Neural cell (in vitro differentiated cells): ENCODE data around the gene LRP1. TPM values are rescaled to one million over a fixed set of nuclear protein-coding genes. Genes with fewer than 3 reads are reported as not detected.

ENCODE experiments used
- H2AFZ ChIP-seq: fragments of 200-600, 300-800 bp; sonication (generic), shearing (Covaris generic); 2 replicates; pipeline ENCODE4 v1.6.0; 2014; ENCODE audit warnings: low read depth, mild to moderate bottlenecking, antibody characterized with exemption, low read length, moderate library complexity
- H3F3A ChIP-seq: fragments of 200-600 bp; shearing (Covaris generic); 2 replicates; pipeline ENCODE4 v1.6.1; 2016; ENCODE audit warnings: mild to moderate bottlenecking, moderate library complexity, mixed read lengths, antibody characterized with exemption, low read length; ENCODE audit not compliant: insufficient read depth, poor library complexity, severe bottlenecking
- H3K27ac ChIP-seq: fragments of 200-600, 300-800 bp; sonication (generic), shearing (Covaris generic); 2 replicates; pipeline ENCODE4 v1.5.1; 2014; ENCODE audit warnings: mild to moderate bottlenecking, low read length, moderate library complexity
- H3K27me3 ChIP-seq: fragments of 300-800, 200-600 bp; sonication (generic), shearing (Covaris generic); 2 replicates; pipeline ENCODE4 v1.6.0; 2014; ENCODE audit warnings: mild to moderate bottlenecking, low read depth, low read length, moderate library complexity; ENCODE audit not compliant: insufficient read depth
- H3K36me3 ChIP-seq: fragments of 300-800, 200-600 bp; sonication (generic), shearing (Covaris generic); 2 replicates; pipeline ENCODE4 v1.5.1; 2014; ENCODE audit warnings: mild to moderate bottlenecking, antibody characterized with exemption, low read length, moderate library complexity; ENCODE audit not compliant: insufficient read depth
- H3K4me2 ChIP-seq: fragments of 300-800, 200-600 bp; sonication (generic), shearing (Covaris generic); 2 replicates; pipeline ENCODE4 v1.6.0; 2014; ENCODE audit warnings: mild to moderate bottlenecking, low read length
- H3K4me3 ChIP-seq: fragments of 300-800, 200-600 bp; sonication (generic), shearing (Covaris generic); 2 replicates; pipeline ENCODE4 v1.5.1; 2014; ENCODE audit warnings: mild to moderate bottlenecking, low read length, moderate library complexity
- H3K79me2 ChIP-seq: fragments of 200-600 bp; shearing (Covaris generic); replicated peaks from 2 replicates; pipeline ENCODE4 v1.6.0; 2014; ENCODE audit warnings: mild to moderate bottlenecking, low read length, moderate library complexity; ENCODE audit not compliant: insufficient read depth
- H3K9ac ChIP-seq: fragments of 300-800, 200-600 bp; sonication (generic), shearing (Covaris generic); 2 replicates; pipeline ENCODE4 v1.6.1; 2016; ENCODE audit warnings: mild to moderate bottlenecking, low read length, mixed read lengths
- H3K9me2 ChIP-seq: fragments of 200-600 bp; shearing (Covaris generic); 2 replicates; pipeline ENCODE4 v1.6.1; 2016; ENCODE audit warnings: mild to moderate bottlenecking, low read length, mixed read lengths; ENCODE audit not compliant: insufficient read depth
- H3K9me3 ChIP-seq: fragments of 200-600, 300-800 bp; sonication (generic), shearing (Covaris generic); 2 replicates; pipeline ENCODE4 v1.6.1; 2016; ENCODE audit warnings: mild to moderate bottlenecking, mixed run types, low read length, moderate library complexity, mixed read lengths
- H4K20me1 ChIP-seq: fragments of 200-600 bp; shearing (Covaris generic); 2 replicates; pipeline ENCODE4 v1.6.1; 2016; ENCODE audit warnings: mild to moderate bottlenecking, mixed run types; ENCODE audit not compliant: insufficient read depth
- EP300 ChIP-seq: fragments of 450-650 bp; conservative IDR thresholded peaks from 2 replicates; pipeline ENCODE4 v1.6.1; 2014; ENCODE audit warnings: antibody characterized with exemption, mild to moderate bottlenecking, moderate library complexity; ENCODE audit not compliant: poor library complexity, severe bottlenecking
- EZH2 ChIP-seq: fragments of 200-600, 300-800 bp; shearing (Covaris generic), sonication (generic); IDR thresholded peaks from 2 replicates; pipeline ENCODE4 v1.6.1; 2014; ENCODE audit warnings: antibody characterized with exemption, low read length, borderline replicate concordance, mild to moderate bottlenecking; ENCODE audit not compliant: insufficient read depth, poor library complexity, severe bottlenecking
- MXI1 ChIP-seq: fragments of 450-650 bp; conservative IDR thresholded peaks from 2 replicates; pipeline ENCODE4 v1.6.1; 2014; ENCODE audit warnings: antibody characterized with exemption, mild to moderate bottlenecking; ENCODE audit not compliant: poor library complexity, severe bottlenecking
- POLR2AphosphoS5 ChIP-seq: IDR thresholded peaks from 2 replicates; pipeline ENCODE4 v1.6.1; 2012
- RAD21 ChIP-seq: fragments of 450-650 bp; conservative IDR thresholded peaks from 2 replicates; pipeline ENCODE4 v1.6.1; 2014; ENCODE audit warnings: antibody characterized with exemption, mild to moderate bottlenecking, moderate library complexity
- SMC3 ChIP-seq: fragments of 450-650 bp; conservative IDR thresholded peaks from 2 replicates; pipeline ENCODE4 v1.6.1; 2014; ENCODE audit warnings: antibody characterized with exemption, mild to moderate bottlenecking, moderate library complexity; ENCODE audit not compliant: poor library complexity
- TAF1 ChIP-seq: IDR thresholded peaks from 2 replicates; pipeline ENCODE4 v1.6.1; 2012; ENCODE audit warnings: low read depth
- polyA plus RNA-seq: library from polyadenylated mRNA; depleted of rRNA; stranded (reverse); fragments of >200 nt; gene quantifications from 2 replicates; pipeline ENCODE4 v1.2.3, GENCODE V29; 2014
- TF ChIP-seq, protein P1 (sequence below): fragments of 450-650 bp; IDR thresholded peaks from 2 replicates; pipeline ENCODE4 v1.5.1; 2014; ENCODE audit warnings: antibody characterized with exemption, mild to moderate bottlenecking, moderate library complexity; ENCODE audit not compliant: poor library complexity, severe bottlenecking
- TF ChIP-seq, protein P2 (sequence below): IDR thresholded peaks from 2 replicates; pipeline ENCODE4 v1.6.1; 2012; ENCODE audit warnings: borderline replicate concordance

The LRP1 gene
- polyA plus RNA-seq, 1 donor from 2014 or later: 18.2 TPM

DNA sequence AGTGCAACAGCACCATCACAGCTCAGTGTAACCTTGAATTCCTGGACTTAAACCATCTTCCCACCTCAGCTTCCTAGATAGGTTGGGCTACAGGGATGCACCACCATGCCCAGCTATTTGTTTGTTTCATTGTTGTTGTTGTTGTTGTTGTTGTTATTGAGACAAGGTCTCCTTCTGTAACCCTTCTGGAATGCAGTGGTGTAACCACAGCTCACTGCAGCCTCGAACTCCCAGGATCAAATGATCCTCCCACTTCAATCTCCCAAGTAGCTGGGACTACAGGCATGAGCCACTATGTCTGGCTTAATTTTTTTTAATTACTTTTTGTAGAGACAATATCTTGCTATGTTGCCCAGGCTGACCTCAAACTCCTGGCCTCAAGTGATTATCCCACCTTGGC is 48.5 kb upstream of the LRP1 start:
- H3K27me3 ChIP-seq: no peaks in the 10 kb centered on the region
- H2AFZ ChIP-seq: no peak overlapping the region
- H3F3A ChIP-seq: no peaks in the 10 kb centered on the region
- H3K36me3 ChIP-seq: no peaks in the 10 kb centered on the region
- no peaks in the 10 kb centered on the region for H3K9me2 ChIP-seq
- H3K9me3 ChIP-seq: no peaks in the 10 kb centered on the region
- H3K4me3 ChIP-seq: no peak overlapping the region
- TF ChIP-seq POLR2AphosphoS5: no peak
- TF ChIP-seq RAD21: no peak
- TF ChIP-seq EZH2: no peak
- no peak for TF ChIP-seq MXI1
- TF ChIP-seq SMC3: no peak
- TF ChIP-seq, protein P1, sequence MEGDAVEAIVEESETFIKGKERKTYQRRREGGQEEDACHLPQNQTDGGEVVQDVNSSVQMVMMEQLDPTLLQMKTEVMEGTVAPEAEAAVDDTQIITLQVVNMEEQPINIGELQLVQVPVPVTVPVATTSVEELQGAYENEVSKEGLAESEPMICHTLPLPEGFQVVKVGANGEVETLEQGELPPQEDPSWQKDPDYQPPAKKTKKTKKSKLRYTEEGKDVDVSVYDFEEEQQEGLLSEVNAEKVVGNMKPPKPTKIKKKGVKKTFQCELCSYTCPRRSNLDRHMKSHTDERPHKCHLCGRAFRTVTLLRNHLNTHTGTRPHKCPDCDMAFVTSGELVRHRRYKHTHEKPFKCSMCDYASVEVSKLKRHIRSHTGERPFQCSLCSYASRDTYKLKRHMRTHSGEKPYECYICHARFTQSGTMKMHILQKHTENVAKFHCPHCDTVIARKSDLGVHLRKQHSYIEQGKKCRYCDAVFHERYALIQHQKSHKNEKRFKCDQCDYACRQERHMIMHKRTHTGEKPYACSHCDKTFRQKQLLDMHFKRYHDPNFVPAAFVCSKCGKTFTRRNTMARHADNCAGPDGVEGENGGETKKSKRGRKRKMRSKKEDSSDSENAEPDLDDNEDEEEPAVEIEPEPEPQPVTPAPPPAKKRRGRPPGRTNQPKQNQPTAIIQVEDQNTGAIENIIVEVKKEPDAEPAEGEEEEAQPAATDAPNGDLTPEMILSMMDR: no peak
- H3K9ac ChIP-seq: no peak overlapping the region
- no peaks in the 10 kb centered on the region for H3K79me2 ChIP-seq
- no peaks in the 10 kb centered on the region for H4K20me1 ChIP-seq
- H3K27ac ChIP-seq: no peak overlapping the region
- H3K4me2 ChIP-seq: no peak overlapping the region

DNA sequence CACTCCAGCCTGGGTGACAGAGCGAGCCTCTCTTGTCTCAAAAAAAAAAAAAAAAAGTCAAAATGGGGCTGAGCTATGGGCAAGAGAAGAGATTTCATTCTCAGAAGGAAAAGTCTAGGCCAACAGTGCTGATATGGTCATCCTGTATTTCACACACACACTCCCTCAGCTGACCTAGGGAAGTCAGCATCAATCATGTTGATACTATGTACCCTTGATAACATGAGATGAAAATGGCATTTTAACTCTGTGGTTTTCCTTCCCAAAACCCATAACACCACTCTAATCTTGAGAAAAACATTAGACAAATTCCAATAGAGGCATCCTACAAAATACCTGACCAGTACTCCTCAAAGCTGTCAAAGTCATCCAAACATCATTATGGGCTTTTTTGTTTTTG is 47.4 kb upstream of the LRP1 start:
- Histone ChIP-seq H3F3A (no peaks in the 10 kb centered on the region), H3K4me3 (no peak overlapping the region), H3K9ac (no peak overlapping the region), H3K9me3 (no peaks in the 10 kb centered on the region), H3K9me2 (no peaks in the 10 kb centered on the region), H3K27ac (no peak overlapping the region), H4K20me1 (no peaks in the 10 kb centered on the region), H3K27me3 (no peaks in the 10 kb centered on the region), H2AFZ (no peak overlapping the region), H3K4me2 (no peak overlapping the region), H3K79me2 (no peaks in the 10 kb centered on the region), H3K36me3 (no peaks in the 10 kb centered on the region)
- TF ChIP-seq RAD21 (no peak), TAF1 (no peak), POLR2AphosphoS5 (no peak), SMC3 (no peak), EP300 (no peak), EZH2 (no peak), MXI1 (no peak)
- TF ChIP-seq, protein P2, sequence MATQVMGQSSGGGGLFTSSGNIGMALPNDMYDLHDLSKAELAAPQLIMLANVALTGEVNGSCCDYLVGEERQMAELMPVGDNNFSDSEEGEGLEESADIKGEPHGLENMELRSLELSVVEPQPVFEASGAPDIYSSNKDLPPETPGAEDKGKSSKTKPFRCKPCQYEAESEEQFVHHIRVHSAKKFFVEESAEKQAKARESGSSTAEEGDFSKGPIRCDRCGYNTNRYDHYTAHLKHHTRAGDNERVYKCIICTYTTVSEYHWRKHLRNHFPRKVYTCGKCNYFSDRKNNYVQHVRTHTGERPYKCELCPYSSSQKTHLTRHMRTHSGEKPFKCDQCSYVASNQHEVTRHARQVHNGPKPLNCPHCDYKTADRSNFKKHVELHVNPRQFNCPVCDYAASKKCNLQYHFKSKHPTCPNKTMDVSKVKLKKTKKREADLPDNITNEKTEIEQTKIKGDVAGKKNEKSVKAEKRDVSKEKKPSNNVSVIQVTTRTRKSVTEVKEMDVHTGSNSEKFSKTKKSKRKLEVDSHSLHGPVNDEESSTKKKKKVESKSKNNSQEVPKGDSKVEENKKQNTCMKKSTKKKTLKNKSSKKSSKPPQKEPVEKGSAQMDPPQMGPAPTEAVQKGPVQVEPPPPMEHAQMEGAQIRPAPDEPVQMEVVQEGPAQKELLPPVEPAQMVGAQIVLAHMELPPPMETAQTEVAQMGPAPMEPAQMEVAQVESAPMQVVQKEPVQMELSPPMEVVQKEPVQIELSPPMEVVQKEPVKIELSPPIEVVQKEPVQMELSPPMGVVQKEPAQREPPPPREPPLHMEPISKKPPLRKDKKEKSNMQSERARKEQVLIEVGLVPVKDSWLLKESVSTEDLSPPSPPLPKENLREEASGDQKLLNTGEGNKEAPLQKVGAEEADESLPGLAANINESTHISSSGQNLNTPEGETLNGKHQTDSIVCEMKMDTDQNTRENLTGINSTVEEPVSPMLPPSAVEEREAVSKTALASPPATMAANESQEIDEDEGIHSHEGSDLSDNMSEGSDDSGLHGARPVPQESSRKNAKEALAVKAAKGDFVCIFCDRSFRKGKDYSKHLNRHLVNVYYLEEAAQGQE: no peak
- TF ChIP-seq, protein P1: no peak
